WTC11 (cell line): ENCODE data around the gene RABL6. TPM values are rescaled to one million over a fixed set of nuclear protein-coding genes. Genes with fewer than 3 reads are reported as not detected.
A peak's percentile ranks its signal among the peaks of the same experiment; 100 is the strongest.

ENCODE experiments used
- ATAC-seq: fragments of 200-7000 bp; cut with Tn5 transposase; 2 replicates; pipeline ENCODE4 v1.10.0; 2021; ENCODE audit warnings: mild to moderate bottlenecking, moderate library complexity
- Bru-seq: library from RNA; stranded (reverse); fragments of 400-500 nt; gene quantifications from one replicate; lab custom pipeline; 2021; lab: Mats Ljungman, UMichigan
- CTCF ChIA-PET: fragments of 300-600 bp; sonication (Branson Sonifier 250); formaldehyde crosslinking; loops from one replicate; lab custom pipeline; 2021; ENCODE audit warnings: antibody characterized with exemption; lab: Charles Lee
- POLR2A ChIA-PET: fragments of 350-600 bp; sonication (Branson Sonifier 250); formaldehyde crosslinking; loops from one replicate; lab custom pipeline; 2021; ENCODE audit warnings: antibody characterized with exemption; lab: Charles Lee
- DNase-seq: peaks from one replicate; pipeline ENCODE4 v3.0.0; 2021; ENCODE audit warnings: low spot score
- H3K27ac Mint-ChIP-seq: 2 replicates; pipeline ENCODE4 v1.8.0; 2021; ENCODE audit warnings: mixed read lengths
- H3K27me3 Mint-ChIP-seq: 2 replicates; pipeline ENCODE4 v1.8.0; 2021; ENCODE audit warnings: low read depth, mild to moderate bottlenecking, moderate library complexity, mixed read lengths
- H3K36me3 Mint-ChIP-seq: 2 replicates; pipeline ENCODE4 v1.8.0; 2021; ENCODE audit warnings: mixed read lengths
- H3K4me1 Mint-ChIP-seq: 2 replicates; pipeline ENCODE4 v1.8.0; 2022; ENCODE audit warnings: mixed read lengths
- H3K4me3 Mint-ChIP-seq: 2 replicates; pipeline ENCODE4 v1.8.0; 2021; ENCODE audit warnings: mild to moderate bottlenecking, moderate library complexity, mixed read lengths
- H3K9me3 Mint-ChIP-seq: 2 replicates; pipeline ENCODE4 v1.8.0; 2021; ENCODE audit warnings: mixed read lengths
- ATF3 ChIP-seq: sonication (generic); formaldehyde crosslinking; conservative IDR thresholded peaks from 2 replicates; pipeline ENCODE4 v1.8.1; 2022; ENCODE audit warnings: mild to moderate bottlenecking, missing genetic modification reagents
- E2F5 ChIP-seq: sonication (generic); formaldehyde crosslinking; IDR thresholded peaks from 2 replicates; pipeline ENCODE4 v1.8.1; 2022; ENCODE audit warnings: mild to moderate bottlenecking, moderate library complexity, missing genetic modification reagents
- ETV6 ChIP-seq: sonication (generic); formaldehyde crosslinking; IDR thresholded peaks from 2 replicates; pipeline ENCODE4 v1.8.1; 2022; ENCODE audit warnings: mild to moderate bottlenecking, missing genetic modification reagents
- GRHL2 ChIP-seq: fragments of 250-450 bp; sonication (Bioruptor Pico); IDR thresholded peaks from 2 replicates; pipeline ENCODE4 v1.8.0; 2022; ENCODE audit warnings: mild to moderate bottlenecking, moderate library complexity; ENCODE audit not compliant: insufficient replicate concordance, severe bottlenecking
- NR1H2 ChIP-seq: sonication (generic); formaldehyde crosslinking; IDR thresholded peaks from 2 replicates; pipeline ENCODE4 v1.9.0; 2021; ENCODE audit warnings: mild to moderate bottlenecking, moderate library complexity, missing genetic modification reagents
- PRDM15 ChIP-seq: sonication (generic); formaldehyde crosslinking; IDR thresholded peaks from 2 replicates; pipeline ENCODE4 v1.8.0; 2022; ENCODE audit warnings: missing genetic modification reagents
- TEAD4 ChIP-seq: sonication (generic); formaldehyde crosslinking; IDR thresholded peaks from 2 replicates; pipeline ENCODE4 v1.8.0; 2022; ENCODE audit warnings: mild to moderate bottlenecking, missing genetic modification reagents
- ZBTB43 ChIP-seq: sonication (generic); formaldehyde crosslinking; IDR thresholded peaks from 2 replicates; pipeline ENCODE4 v1.8.1; 2023; ENCODE audit warnings: mild to moderate bottlenecking, missing genetic modification reagents
- ZNF232 ChIP-seq: sonication (generic); formaldehyde crosslinking; IDR thresholded peaks from 2 replicates; pipeline ENCODE4 v1.8.0; 2022; ENCODE audit warnings: mild to moderate bottlenecking, missing genetic modification reagents
- long read RNA-seq, 3 experiments: library from RNA in 1 of 3; library from capped mRNA in 1 of 3; library from polyadenylated mRNA in 1 of 3; unstranded in 2 of 3; stranded (forward) in 1 of 3; transcript quantifications; one replicate each; pipeline ENCODE4 v2.0.0, GENCODE V29; 2021
- total RNA-seq: library from RNA; stranded (reverse); gene quantifications from 3 replicates; pipeline ENCODE4 v1.2.3, GENCODE V29; 2021
- TF ChIP-seq, protein P1 (sequence below): sonication (generic); formaldehyde crosslinking; IDR thresholded peaks from 2 replicates; pipeline ENCODE4 v1.8.0; 2022; ENCODE audit warnings: mild to moderate bottlenecking, missing genetic modification reagents
- TF ChIP-seq, protein P2 (sequence below): sonication (generic); formaldehyde crosslinking; IDR thresholded peaks from 2 replicates; pipeline ENCODE4 v1.8.1; 2022; ENCODE audit warnings: low read depth, missing genetic modification reagents, borderline replicate concordance
- TF ChIP-seq, protein P3 (sequence below): sonication (generic); formaldehyde crosslinking; IDR thresholded peaks from 2 replicates; pipeline ENCODE4 v1.8.0; 2022; ENCODE audit warnings: mild to moderate bottlenecking, missing genetic modification reagents
- TF ChIP-seq, protein P4 (sequence below): fragments of 250-450 bp; sonication (Bioruptor Pico); IDR thresholded peaks from 2 replicates; pipeline ENCODE4 v1.9.0; 2021; ENCODE audit warnings: mild to moderate bottlenecking, borderline replicate concordance

The RABL6 gene
- total RNA-seq = 134 to 171 TPM (median 139 TPM) in 3 replicates
- Bru-seq, nascent RNA = percentile 66 among the genes with signal in this experiment
- long read RNA-seq, experiment 1, transcript RABL6-201 (15 exons, 3,091 nt) = major isoform, 232 of 407 reads
- long read RNA-seq, experiment 1, transcript RABL6-204 (8 exons, 1,580 nt) = minor isoform, 37 of 407 reads
- long read RNA-seq, experiment 1, partial matches to known transcripts = 96 of 407 reads
- long read RNA-seq, experiment 1, other reads (novel, unspliced or antisense) = 40 of 407 reads
- long read RNA-seq, experiment 2, transcript RABL6-201 (15 exons, 3,091 nt) = major isoform, 33 of 181 reads
- long read RNA-seq, experiment 2, transcript RABL6-204 (8 exons, 1,580 nt) = minor isoform, 12 of 181 reads
- long read RNA-seq, experiment 2, partial matches to known transcripts = 112 of 181 reads
- long read RNA-seq, experiment 2, other reads (novel, unspliced or antisense) = 23 of 181 reads
- long read RNA-seq, experiment 3, partial matches to known transcripts = 1 of 3 reads
- long read RNA-seq, experiment 3, other reads (novel, unspliced or antisense) = 2 of 3 reads

- DNase-seq (peak; percentile 65), ATAC-seq (peak; percentile 74)
- H3K4me1 Mint-ChIP-seq = peaks cover 21% of the 10 kb centered on the region
- peaks cover 14% of the 10 kb centered on the region for H3K36me3 Mint-ChIP-seq
- CTCF ChIA-PET = interaction anchor here (1.1 to 3.8 kb wide), 13 partner anchors 7 to 256 kb away, joined by 3 to 32 read pairs (median 5); partner anchors contain the start of genes AJM1 and TMEM141
- no peaks in the 10 kb centered on the region for H3K9me3 Mint-ChIP-seq
- peak within 1 kb of the TSS; percentile 53; the same call in 1 of the 2 replicates for H3K27ac Mint-ChIP-seq
- H3K4me3 Mint-ChIP-seq = peak within 1 kb of the TSS; percentile 86
- TF ChIP-seq, protein P1, sequence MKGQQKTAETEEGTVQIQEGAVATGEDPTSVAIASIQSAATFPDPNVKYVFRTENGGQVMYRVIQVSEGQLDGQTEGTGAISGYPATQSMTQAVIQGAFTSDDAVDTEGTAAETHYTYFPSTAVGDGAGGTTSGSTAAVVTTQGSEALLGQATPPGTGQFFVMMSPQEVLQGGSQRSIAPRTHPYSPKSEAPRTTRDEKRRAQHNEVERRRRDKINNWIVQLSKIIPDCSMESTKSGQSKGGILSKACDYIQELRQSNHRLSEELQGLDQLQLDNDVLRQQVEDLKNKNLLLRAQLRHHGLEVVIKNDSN (CRISPR knock-in tag) = peak; percentile 2; the same call in 1 of the 2 replicates
- TF ChIP-seq NR1H2 (CRISPR knock-in tag) = no peak
- TF ChIP-seq ZBTB43 (CRISPR knock-in tag) = 0 out of 2 replicates have a peak, but pooled peaks have one; percentile 29
- TF ChIP-seq PRDM15 (CRISPR knock-in tag) = 0 out of 2 replicates have a peak, but pooled peaks have one; percentile 8
- TF ChIP-seq ZNF232 (CRISPR knock-in tag) = peak; percentile 41; the same call in 1 of the 2 replicates
- TF ChIP-seq ETV6 (CRISPR knock-in tag) = peak; percentile 63; the same call in 1 of the 2 replicates
- TF ChIP-seq E2F5 (CRISPR knock-in tag) = 0 out of 2 replicates have a peak, but pooled peaks have one; percentile 20
- TF ChIP-seq, protein P2, sequence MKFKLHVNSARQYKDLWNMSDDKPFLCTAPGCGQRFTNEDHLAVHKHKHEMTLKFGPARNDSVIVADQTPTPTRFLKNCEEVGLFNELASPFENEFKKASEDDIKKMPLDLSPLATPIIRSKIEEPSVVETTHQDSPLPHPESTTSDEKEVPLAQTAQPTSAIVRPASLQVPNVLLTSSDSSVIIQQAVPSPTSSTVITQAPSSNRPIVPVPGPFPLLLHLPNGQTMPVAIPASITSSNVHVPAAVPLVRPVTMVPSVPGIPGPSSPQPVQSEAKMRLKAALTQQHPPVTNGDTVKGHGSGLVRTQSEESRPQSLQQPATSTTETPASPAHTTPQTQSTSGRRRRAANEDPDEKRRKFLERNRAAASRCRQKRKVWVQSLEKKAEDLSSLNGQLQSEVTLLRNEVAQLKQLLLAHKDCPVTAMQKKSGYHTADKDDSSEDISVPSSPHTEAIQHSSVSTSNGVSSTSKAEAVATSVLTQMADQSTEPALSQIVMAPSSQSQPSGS (CRISPR knock-in tag) = 0 out of 2 replicates have a peak, but pooled peaks have one; percentile 35
- no peak for TF ChIP-seq GRHL2 (CRISPR knock-in tag)
- TF ChIP-seq, protein P3, sequence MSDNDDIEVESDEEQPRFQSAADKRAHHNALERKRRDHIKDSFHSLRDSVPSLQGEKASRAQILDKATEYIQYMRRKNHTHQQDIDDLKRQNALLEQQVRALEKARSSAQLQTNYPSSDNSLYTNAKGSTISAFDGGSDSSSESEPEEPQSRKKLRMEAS = peak; percentile 55
- POLR2A ChIA-PET = interaction anchor here (0.8 to 1.4 kb wide), 3 partner anchors 15 to 40 kb away, joined by 3 to 5 read pairs (median 3); no protein-coding TSS in a partner anchor
- H3K27me3 Mint-ChIP-seq = peaks cover 20% of the 10 kb centered on the region
Observed at GRCh38 chr9:136807281-136808074, at the start of gene RABL6. Gene RABL6, plus strand, starts transcription at chr9:136807948. Its CDS starts 249 bp downstream, at chr9:136808197.

GRCh38 chr9:136759001-136759400, 48.7 kb upstream of the RABL6 start:
- POLR2A ChIA-PET = no interaction called here
- DNase-seq (no peak), ATAC-seq (no peak)
- H3K36me3 Mint-ChIP-seq = peaks cover 3% of the 10 kb centered on the region; the same call in 1 of the 2 replicates
- H3K27ac Mint-ChIP-seq = no peak overlapping the region
- peaks cover 13% of the 10 kb centered on the region for H3K9me3 Mint-ChIP-seq
- peaks cover 11% of the 10 kb centered on the region for H3K4me1 Mint-ChIP-seq
- H3K27me3 Mint-ChIP-seq = no peaks in the 10 kb centered on the region; the same call in 1 of the 2 replicates
- no peak overlapping the region for H3K4me3 Mint-ChIP-seq
- CTCF ChIA-PET = interaction anchor here (0.6 to 2.2 kb wide), 7 partner anchors 16 to 220 kb away, joined by 3 to 39 read pairs (median 7); partner anchors contain the start of gene LCN10
- TF ChIP-seq ATF3 (CRISPR knock-in tag) (no peak), TEAD4 (CRISPR knock-in tag) (no peak)
- TF ChIP-seq, protein P4, sequence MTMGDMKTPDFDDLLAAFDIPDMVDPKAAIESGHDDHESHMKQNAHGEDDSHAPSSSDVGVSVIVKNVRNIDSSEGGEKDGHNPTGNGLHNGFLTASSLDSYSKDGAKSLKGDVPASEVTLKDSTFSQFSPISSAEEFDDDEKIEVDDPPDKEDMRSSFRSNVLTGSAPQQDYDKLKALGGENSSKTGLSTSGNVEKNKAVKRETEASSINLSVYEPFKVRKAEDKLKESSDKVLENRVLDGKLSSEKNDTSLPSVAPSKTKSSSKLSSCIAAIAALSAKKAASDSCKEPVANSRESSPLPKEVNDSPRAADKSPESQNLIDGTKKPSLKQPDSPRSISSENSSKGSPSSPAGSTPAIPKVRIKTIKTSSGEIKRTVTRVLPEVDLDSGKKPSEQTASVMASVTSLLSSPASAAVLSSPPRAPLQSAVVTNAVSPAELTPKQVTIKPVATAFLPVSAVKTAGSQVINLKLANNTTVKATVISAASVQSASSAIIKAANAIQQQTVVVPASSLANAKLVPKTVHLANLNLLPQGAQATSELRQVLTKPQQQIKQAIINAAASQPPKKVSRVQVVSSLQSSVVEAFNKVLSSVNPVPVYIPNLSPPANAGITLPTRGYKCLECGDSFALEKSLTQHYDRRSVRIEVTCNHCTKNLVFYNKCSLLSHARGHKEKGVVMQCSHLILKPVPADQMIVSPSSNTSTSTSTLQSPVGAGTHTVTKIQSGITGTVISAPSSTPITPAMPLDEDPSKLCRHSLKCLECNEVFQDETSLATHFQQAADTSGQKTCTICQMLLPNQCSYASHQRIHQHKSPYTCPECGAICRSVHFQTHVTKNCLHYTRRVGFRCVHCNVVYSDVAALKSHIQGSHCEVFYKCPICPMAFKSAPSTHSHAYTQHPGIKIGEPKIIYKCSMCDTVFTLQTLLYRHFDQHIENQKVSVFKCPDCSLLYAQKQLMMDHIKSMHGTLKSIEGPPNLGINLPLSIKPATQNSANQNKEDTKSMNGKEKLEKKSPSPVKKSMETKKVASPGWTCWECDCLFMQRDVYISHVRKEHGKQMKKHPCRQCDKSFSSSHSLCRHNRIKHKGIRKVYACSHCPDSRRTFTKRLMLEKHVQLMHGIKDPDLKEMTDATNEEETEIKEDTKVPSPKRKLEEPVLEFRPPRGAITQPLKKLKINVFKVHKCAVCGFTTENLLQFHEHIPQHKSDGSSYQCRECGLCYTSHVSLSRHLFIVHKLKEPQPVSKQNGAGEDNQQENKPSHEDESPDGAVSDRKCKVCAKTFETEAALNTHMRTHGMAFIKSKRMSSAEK (CRISPR knock-in tag) = no peak
- TF ChIP-seq, protein P2 (CRISPR knock-in tag) = no peak
